Measurements from ENCODE around the gene AP2S1. TPM values are rescaled to one million over a fixed set of nuclear protein-coding genes. Genes with fewer than 3 reads are reported as not detected.
"Not testable (repeated sequence)": the region's sequence is repeated elsewhere in the genome, so short reads cannot be mapped to it uniquely, and the experiment has no call there.

The AP2S1 gene
- total and polyA plus RNA-seq, 3 donors from 2014 or later = 121 to 140 (median 127) TPM

DNA sequence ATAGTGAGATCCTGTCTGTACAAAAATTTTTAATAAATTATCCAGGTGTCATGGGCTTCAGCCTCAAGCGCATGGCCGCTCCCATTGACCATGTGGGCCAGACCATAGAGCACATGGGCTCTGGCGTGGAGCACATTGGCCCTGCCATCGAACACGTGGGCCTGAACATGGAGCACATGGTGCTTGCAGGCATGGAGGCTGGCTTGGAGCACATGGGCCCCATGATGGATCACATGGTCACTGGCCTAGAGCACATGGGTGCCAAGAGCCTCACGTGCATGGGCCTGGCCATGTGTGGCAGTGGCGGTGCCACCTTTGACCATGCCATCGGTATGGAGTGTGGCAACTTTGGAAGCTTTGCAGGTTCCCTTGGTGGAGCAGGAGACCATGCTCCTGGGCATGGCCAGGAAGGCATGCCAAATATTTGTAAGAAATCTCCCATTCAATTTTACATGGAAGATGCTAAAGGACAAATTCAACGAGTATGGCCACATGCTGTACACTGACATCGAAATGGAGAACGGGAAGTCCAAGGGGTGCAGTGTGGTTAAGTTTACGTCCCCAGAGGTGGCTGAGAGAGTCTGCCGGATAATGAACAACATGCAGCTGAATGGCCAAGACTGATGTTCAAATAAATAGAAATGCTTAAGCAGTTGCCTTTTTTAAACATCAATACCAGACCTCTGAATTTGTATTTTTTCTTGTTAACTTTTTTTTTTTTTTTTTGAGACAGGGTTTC lies 40.9 kb downstream of the AP2S1 start:
- H3K4me1 ChIP-seq = peaks cover 23% of the 10 kb centered on the region
- intact Hi-C loops (cut with DNase I; ENCODE audit: low total_unique reads) = no loop called here
- no peaks in the 10 kb centered on the region for H3K36me3 ChIP-seq (ENCODE audit: low read depth, missing control alignments)
- H3K27me3 ChIP-seq = no peaks in the 10 kb centered on the region
- DNase-seq = no peak
- TF ChIP-seq, protein P1, sequence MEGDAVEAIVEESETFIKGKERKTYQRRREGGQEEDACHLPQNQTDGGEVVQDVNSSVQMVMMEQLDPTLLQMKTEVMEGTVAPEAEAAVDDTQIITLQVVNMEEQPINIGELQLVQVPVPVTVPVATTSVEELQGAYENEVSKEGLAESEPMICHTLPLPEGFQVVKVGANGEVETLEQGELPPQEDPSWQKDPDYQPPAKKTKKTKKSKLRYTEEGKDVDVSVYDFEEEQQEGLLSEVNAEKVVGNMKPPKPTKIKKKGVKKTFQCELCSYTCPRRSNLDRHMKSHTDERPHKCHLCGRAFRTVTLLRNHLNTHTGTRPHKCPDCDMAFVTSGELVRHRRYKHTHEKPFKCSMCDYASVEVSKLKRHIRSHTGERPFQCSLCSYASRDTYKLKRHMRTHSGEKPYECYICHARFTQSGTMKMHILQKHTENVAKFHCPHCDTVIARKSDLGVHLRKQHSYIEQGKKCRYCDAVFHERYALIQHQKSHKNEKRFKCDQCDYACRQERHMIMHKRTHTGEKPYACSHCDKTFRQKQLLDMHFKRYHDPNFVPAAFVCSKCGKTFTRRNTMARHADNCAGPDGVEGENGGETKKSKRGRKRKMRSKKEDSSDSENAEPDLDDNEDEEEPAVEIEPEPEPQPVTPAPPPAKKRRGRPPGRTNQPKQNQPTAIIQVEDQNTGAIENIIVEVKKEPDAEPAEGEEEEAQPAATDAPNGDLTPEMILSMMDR (IDR thresholded peaks at IDR 0.05) = no peak
- no peak for TF ChIP-seq POLR2A (IDR thresholded peaks at IDR 0.05)
- no peak overlapping the region for H3K27ac ChIP-seq
- no peaks in the 10 kb centered on the region for H3K9me3 ChIP-seq
- 85 to 95% methylated on average over 11 to 13 of the region's 13 CpGs for WGBS, 2 donors
- H3K4me3 ChIP-seq = no peak overlapping the region

DNA sequence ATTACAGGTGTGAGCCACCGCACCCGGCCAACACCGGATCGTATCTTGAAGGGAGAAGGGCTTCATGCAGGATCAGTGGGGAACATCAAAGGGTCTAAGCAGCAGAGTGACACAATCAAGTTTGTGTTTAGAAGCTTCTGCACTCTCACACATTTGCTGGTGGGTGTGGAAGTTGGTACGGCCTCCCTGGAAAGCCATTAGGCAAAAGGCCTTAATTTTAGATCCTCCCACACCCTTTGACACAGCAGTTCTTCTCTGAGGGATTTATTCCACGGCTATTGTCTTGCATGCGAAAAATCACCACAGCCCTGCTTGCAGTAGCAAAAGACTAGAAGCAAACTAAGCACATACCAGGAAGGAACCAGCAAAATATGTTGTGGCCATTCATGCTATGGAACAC lies 44.0 kb downstream of the AP2S1 start:
- H3K9me3 ChIP-seq = no peaks in the 10 kb centered on the region
- no peak for DNase-seq
- H3K27ac ChIP-seq = no peak overlapping the region
- intact Hi-C loops (cut with DNase I; ENCODE audit: low total_unique reads) = no loop called here
- TF ChIP-seq, protein P1 (IDR thresholded peaks at IDR 0.05) = no peak
- no peak for TF ChIP-seq POLR2A (IDR thresholded peaks at IDR 0.05)
- H3K4me3 ChIP-seq = no peak overlapping the region
- H3K36me3 ChIP-seq (ENCODE audit: low read depth, missing control alignments) = no peaks in the 10 kb centered on the region
- H3K4me1 ChIP-seq = peaks cover 4% of the 10 kb centered on the region
- WGBS, 2 donors = 83 to 84% methylated on average over 7 of the region's 7 CpGs
- no peaks in the 10 kb centered on the region for H3K27me3 ChIP-seq

DNA sequence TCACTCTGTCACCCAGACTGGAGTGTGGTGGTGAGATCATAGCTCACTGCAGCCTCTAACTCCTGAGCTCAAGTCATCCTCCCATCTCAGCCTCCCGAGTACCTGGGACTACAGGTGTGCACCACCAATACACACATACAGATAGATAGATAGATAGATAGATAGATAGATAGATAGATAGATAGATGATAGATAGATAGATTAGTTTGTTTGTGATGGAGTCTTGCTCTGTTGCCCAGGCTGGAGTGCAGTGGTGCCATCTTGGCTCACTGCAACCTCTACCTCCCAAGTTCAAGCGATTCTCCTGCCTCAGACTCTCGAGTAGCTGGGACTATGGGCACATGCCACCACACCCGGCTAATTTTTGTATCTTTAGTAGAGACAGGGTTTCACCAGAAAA lies 46.2 kb downstream of the AP2S1 start:
- H3K27me3 ChIP-seq; H3K4me1 ChIP-seq; intact Hi-C loops (cut with DNase I; ENCODE audit: low total_unique reads); H3K27ac ChIP-seq; H3K36me3 ChIP-seq (ENCODE audit: low read depth, missing control alignments); H3K9me3 ChIP-seq; DNase-seq; H3K4me3 ChIP-seq: not testable (repeated sequence)
- WGBS, 2 donors = 87 to 95% methylated on average over 4 of the region's 4 CpGs

DNA sequence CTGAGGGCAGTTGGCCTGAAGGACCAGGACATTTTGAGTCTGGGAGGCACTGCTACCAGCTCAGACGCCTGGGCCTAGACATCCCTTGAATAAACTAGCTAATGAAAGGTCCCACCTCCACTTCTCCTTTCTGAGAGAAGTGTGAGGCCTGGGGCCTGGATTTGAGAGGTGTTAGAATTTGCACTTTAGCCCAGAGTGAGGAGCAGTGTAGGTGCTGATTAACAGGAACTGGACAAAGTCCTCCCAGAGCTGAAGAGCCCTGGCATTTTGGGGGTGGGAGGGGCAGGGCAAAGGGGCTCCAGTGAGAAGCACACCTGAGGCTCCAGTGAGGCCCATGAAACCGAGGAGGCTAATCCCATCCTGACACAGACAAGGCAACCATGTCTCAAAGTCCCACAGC lies 47.1 kb downstream of the AP2S1 start:
- Histone ChIP-seq H3K27ac (no peak overlapping the region), H3K27me3 (no peaks in the 10 kb centered on the region), H3K4me3 (no peak overlapping the region), H3K9me3 (no peaks in the 10 kb centered on the region), H3K4me1 (peaks cover under 1% of the 10 kb centered on the region), H3K36me3 (ENCODE audit: low read depth, missing control alignments) (no peaks in the 10 kb centered on the region)
- intact Hi-C loops (cut with DNase I; ENCODE audit: low total_unique reads) = no loop called here
- WGBS, 2 donors = 81 to 83% methylated on average over 2 of the region's 2 CpGs
- no peak for DNase-seq
- no peak for TF ChIP-seq POLR2A (IDR thresholded peaks at IDR 0.05)
- TF ChIP-seq, protein P1 (IDR thresholded peaks at IDR 0.05) = no peak

DNA sequence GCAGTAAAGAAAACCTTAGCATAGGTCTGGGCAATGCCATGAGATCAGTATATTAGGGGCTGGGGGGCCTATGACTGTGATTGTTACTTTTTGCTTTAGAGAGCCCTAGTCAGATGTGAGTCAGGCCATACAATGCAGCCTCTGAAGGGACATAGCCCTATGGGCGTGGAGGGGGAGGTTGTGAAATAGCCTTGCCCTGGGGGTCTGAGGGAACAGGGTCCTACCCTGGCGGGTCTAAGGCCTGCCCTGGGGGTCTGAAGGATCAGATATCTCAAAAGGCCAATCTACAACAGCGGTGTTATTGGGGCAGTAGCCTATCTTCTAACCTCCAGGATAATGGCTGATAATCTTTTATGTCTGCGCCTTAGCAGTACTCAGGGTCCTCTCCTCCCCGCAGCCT lies 48.5 kb downstream of the AP2S1 start:
- Histone ChIP-seq H3K27ac (no peak overlapping the region), H3K9me3 (no peaks in the 10 kb centered on the region), H3K4me1 (no peaks in the 10 kb centered on the region), H3K4me3 (no peak overlapping the region), H3K36me3 (ENCODE audit: low read depth, missing control alignments) (no peaks in the 10 kb centered on the region), H3K27me3 (no peaks in the 10 kb centered on the region)
- intact Hi-C loops (cut with DNase I; ENCODE audit: low total_unique reads) = no loop called here
- no peak for TF ChIP-seq POLR2A (IDR thresholded peaks at IDR 0.05)
- TF ChIP-seq, protein P1 (IDR thresholded peaks at IDR 0.05) = no peak
- 81 to 84% methylated on average over 5 of the region's 5 CpGs for WGBS, 2 donors
- no peak for DNase-seq
